Mucosa of descending colon (tissue), 3 donors: Measurements from ENCODE around the gene GPR157. TPM values are rescaled to one million over a fixed set of nuclear protein-coding genes. Genes with fewer than 3 reads are reported as not detected.
"Not testable (repeated sequence)": the region's sequence is repeated elsewhere in the genome, so short reads cannot be mapped to it uniquely, and the experiment has no call there.

ENCODE experiments used
- ATAC-seq: fragments of 200-7000 bp; cut with Tn5 transposase; one replicate; pipeline ENCODE4 v1.9.1; 2020; ENCODE audit warnings: mild to moderate bottlenecking, moderate library complexity
- DNase-seq, 3 donors: peaks; one replicate each; pipeline ENCODE4 v3.0.0-alpha.2; 2020
- H3K36me3 ChIP-seq: fragments of 200-600 bp; one replicate; pipeline ENCODE4 v1.8.0; 2021; ENCODE audit warnings: low read depth, mild to moderate bottlenecking
- H3K4me1 ChIP-seq: fragments of 200-600 bp; one replicate; pipeline ENCODE4 v1.8.0; 2021; ENCODE audit warnings: low read depth, mild to moderate bottlenecking
- H3K4me3 ChIP-seq: fragments of 200-600 bp; one replicate; pipeline ENCODE4 v1.8.0; 2021; ENCODE audit warnings: mild to moderate bottlenecking
- H3K9me3 ChIP-seq: fragments of 200-600 bp; one replicate; pipeline ENCODE4 v1.8.0; 2021; ENCODE audit warnings: mild to moderate bottlenecking
- intact Hi-C, 2 donors: fragments of 100-400 bp; cut with DNase I in 1 of 2; cut with micrococcal nuclease in 1 of 2; formaldehyde crosslinking; loops; one replicate each; pipeline versions ENCODE4 v1.11.0 to v1.11.1; 2022; cut with DNase I, micrococcal nuclease
- total RNA-seq, 3 donors: library from RNA; stranded (reverse); fragmentation: NEBNext Ultra II Directional in 2 of 3; extraction: Animal tissue kit (Norgen Biotek cat#: 25700) in 2 of 3; gene quantifications; one replicate each; pipeline versions ENCODE4 v1.2.1 to v1.2.4, GENCODE V29; 2021 to 2023
- TF ChIP-seq, protein P1 (sequence below): fragments of 200-600 bp; IDR thresholded peaks from one replicate; pipeline ENCODE4 v1.8.0; 2022; ENCODE audit warnings: antibody characterized with exemption, mild to moderate bottlenecking
- donor health status: DM: no; HTN: no; CAD: no; lungs with moderate emphysema.
- donor health status: DM: no; HTN: no; CAD: no.
- donor health status: DM: no; HTN: yes; CAD: no.

The GPR157 gene
- total RNA-seq, 3 donors from 2014 or later, result 7.0 to 8.7 (median 8.1) TPM

DNA sequence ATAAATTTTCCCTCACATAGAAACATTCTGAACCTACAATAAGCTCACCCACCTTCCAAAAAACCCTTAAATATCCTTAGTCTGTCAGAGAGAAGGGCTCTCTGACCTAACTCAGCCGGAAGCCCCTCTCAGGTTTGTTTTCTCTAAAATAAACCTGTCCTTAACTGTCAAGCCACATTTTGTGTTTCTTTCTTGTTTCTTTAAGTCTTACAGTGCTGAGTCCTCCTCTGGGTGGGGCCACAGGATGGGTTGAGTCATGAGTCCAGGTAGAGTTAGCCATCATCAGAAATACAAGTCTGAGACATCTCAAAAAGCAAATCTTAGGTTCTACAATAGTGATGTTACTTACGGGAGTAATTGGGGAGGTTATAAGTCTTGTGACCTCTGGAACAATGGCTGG lies 33.1 kb downstream of the GPR157 start:
- DNase-seq (no peak), ATAC-seq (no peak)
- no peaks in the 10 kb centered on the region for H3K4me1 ChIP-seq
- no peaks in the 10 kb centered on the region for H3K36me3 ChIP-seq
- intact Hi-C loops, result loop anchor here in 1 of 2 donors (5.0 kb wide), 1 partner anchor 174 kb away; no protein-coding TSS in a partner anchor
- no peak overlapping the region for H3K4me3 ChIP-seq
- TF ChIP-seq, protein P1, sequence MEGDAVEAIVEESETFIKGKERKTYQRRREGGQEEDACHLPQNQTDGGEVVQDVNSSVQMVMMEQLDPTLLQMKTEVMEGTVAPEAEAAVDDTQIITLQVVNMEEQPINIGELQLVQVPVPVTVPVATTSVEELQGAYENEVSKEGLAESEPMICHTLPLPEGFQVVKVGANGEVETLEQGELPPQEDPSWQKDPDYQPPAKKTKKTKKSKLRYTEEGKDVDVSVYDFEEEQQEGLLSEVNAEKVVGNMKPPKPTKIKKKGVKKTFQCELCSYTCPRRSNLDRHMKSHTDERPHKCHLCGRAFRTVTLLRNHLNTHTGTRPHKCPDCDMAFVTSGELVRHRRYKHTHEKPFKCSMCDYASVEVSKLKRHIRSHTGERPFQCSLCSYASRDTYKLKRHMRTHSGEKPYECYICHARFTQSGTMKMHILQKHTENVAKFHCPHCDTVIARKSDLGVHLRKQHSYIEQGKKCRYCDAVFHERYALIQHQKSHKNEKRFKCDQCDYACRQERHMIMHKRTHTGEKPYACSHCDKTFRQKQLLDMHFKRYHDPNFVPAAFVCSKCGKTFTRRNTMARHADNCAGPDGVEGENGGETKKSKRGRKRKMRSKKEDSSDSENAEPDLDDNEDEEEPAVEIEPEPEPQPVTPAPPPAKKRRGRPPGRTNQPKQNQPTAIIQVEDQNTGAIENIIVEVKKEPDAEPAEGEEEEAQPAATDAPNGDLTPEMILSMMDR, result no peak
- no peaks in the 10 kb centered on the region for H3K9me3 ChIP-seq

DNA sequence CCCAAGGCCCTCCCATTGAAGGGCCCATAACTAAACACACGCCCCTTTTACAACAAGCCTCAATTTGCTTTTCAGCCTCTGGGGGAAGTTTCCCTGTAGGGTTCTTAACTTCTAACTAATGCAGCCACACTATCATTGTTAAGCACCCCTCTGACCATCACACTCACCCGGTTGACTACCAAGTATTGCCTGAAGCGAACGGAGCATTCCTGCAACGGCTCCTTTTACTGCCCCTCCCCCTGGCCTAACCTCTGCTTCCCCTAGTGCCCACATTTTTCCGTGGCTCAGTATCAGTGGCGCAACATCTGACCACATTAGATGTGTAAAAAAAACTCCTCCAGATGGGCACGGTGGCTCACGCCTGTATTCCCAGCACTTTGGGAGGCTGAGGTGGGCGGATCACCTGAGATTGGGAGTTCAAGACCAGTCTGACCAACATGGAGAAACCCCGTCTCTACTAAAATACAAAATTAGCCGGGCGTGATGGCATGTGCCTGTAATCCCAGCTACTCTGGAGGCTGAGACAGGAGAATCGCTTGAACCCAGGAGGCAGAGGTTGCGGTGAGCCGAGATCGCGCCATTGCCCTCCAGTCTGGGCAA lies 34.8 kb downstream of the GPR157 start:
- H3K9me3 ChIP-seq, ATAC-seq, DNase-seq, intact Hi-C loops, H3K4me1 ChIP-seq, H3K36me3 ChIP-seq, H3K4me3 ChIP-seq: not testable (repeated sequence)

DNA sequence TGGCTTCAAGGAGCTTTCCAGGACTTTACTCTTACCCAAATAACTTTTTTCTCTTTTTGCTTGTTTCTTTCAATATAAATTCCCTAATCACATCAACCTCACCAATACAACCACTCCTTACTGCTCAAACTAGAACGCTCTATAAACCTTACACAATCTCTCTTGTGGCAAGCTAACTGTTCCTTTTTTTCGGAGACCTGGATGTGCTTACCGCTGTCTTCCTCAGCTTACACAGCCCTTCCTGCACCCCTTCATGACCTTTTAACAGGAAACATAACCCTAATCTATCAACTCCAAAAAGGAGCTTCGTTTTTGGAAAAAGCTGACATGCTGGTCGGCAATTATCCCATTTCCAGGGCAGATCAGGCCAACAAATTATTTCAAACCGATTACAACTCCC lies 35.3 kb downstream of the GPR157 start:
- TF ChIP-seq, protein P1, result no peak
- Histone ChIP-seq H3K36me3 (no peaks in the 10 kb centered on the region), H3K4me3 (no peak overlapping the region), H3K4me1 (no peaks in the 10 kb centered on the region), H3K9me3 (no peaks in the 10 kb centered on the region)
- intact Hi-C loops, result no loop called here
- DNase-seq, result no peak
- ATAC-seq, result no peak

DNA sequence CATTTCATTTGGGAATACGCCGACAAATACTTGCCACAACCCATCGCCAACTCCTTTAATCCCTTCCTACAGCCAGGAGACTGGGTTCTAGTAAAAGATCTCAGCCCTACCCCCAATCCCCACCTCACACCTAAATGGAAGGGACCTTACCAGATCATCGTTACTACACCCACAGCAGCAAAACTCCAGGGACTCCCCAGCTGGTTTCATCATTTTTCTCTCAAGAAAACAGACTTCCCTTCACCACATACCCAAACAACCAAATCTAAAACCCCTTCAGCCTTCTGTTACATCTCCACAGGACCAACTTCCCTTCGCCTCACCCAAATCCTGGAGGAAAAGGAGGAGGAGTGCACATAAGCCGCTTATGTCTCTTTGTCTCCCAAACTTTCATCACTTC lies 35.8 kb downstream of the GPR157 start:
- DNase-seq, result no peak

DNA sequence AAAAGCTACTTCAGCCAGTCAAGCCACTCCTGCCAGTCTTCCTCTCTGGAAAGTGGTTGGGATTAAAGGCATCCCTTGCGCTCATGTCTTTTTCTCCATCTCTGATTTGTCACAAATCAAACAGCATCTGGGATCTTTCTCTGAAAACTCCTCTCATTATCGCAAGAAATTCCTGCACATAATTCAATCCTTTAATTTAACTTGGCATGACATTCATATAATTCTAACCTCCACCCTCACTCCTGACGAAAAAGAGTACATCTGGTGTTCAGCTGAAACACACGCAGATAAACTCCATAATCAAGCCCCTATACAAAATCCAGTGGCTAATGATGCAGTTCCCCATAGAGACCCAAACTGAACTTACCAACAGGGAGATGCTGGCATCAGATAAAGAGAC lies 40.1 kb downstream of the GPR157 start:
- peaks cover 7% of the 10 kb centered on the region for H3K4me1 ChIP-seq
- ATAC-seq (no peak), DNase-seq (no peak)
- TF ChIP-seq, protein P1, result no peak
- intact Hi-C loops, result no loop called here
- no peak overlapping the region for H3K4me3 ChIP-seq
- H3K36me3 ChIP-seq, result no peaks in the 10 kb centered on the region
- H3K9me3 ChIP-seq, result no peaks in the 10 kb centered on the region

More for the DNA sequence above, 35.8 kb downstream of the GPR157 start:
- Histone ChIP-seq H3K9me3 (no peaks in the 10 kb centered on the region), H3K36me3 (no peaks in the 10 kb centered on the region), H3K4me1 (no peaks in the 10 kb centered on the region), H3K4me3 (no peak overlapping the region)
- TF ChIP-seq, protein P1, result no peak
- no peak for ATAC-seq
- intact Hi-C loops, result no loop called here

DNA sequence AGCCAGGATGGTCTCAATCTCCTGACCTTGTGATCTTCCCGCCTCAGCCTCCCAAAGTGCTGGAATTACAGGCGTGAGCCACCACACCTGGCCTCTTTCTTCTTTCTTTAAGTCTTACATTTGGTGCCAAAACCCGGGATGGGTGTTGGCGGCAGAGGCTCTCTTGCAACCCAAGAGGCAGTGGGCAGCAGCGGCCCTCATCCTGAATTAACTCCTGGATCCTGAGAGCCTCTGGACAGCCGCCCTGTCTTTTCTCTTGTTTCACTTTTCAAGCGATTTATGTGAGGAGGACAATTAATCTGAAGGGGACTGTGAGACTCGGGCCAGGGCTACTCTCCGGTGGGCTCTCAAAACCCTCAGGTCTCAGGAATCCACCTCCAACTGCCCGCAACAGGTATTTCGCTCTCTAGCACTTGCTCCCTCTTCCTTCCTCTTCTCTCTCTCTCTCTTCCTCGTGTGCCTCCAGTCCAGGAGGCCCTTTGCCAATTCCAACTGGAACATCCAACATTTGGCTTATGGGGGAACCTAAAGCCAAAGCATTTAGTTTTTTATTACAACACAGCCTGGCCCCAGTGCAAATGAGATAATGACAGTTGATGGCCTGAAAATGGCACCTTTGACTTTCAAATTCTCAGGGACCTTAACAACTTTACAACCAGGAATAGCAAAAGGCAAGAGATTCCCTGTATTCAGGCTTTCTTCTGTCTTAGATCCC lies 41.3 kb downstream of the GPR157 start:
- ATAC-seq (no peak), DNase-seq (peak in 1 of 3 donors; percentile 8)
- peaks cover 7% of the 10 kb centered on the region for H3K4me1 ChIP-seq
- no peaks in the 10 kb centered on the region for H3K36me3 ChIP-seq
- H3K9me3 ChIP-seq, result no peaks in the 10 kb centered on the region
- TF ChIP-seq, protein P1, result no peak
- intact Hi-C loops, result no loop called here
- H3K4me3 ChIP-seq, result no peak overlapping the region
